C4-2B (cell line): ENCODE data around the gene STRIT1.
A peak's percentile ranks its signal among the peaks of the same experiment; 100 is the strongest.

Experiments
- CTCF ChIP-seq: fragments of 450-650 bp; conservative IDR thresholded peaks from 2 replicates; pipeline ENCODE4 v1.5.1; 2017; ENCODE audit warnings: mild to moderate bottlenecking
- ZFX ChIP-seq: fragments of 450-650 bp; IDR thresholded peaks from 2 replicates; pipeline ENCODE4 v1.6.1; 2017

GRCh38 chr3:155325263-155325835 is 31.9 kb upstream of the STRIT1 start:
- TF ChIP-seq CTCF, result peak; percentile 24; the same call in 1 of the 2 replicates
- TF ChIP-seq ZFX, result no peak
